SK-N-SH treated with all-trans-retinoic acid at 6 μM for 48 hours (cell line): ENCODE data around the gene MC5R.

Experiments
- ATAC-seq: fragments of 200-7000 bp; cut with Tn5 transposase; 3 replicates; pipeline ENCODE4 v1.9.1; 2020; ENCODE audit warnings: mild to moderate bottlenecking, moderate library complexity
- ARNTL ChIP-seq: fragments of 450-650 bp; formaldehyde crosslinking; IDR thresholded peaks from 2 replicates; pipeline ENCODE4 v1.5.0; 2020; ENCODE audit warnings: low read depth, mild to moderate bottlenecking, moderate library complexity, borderline replicate concordance
- CREB5 ChIP-seq: fragments of 250-450 bp; sonication (Bioruptor Pico); IDR thresholded peaks from 2 replicates; pipeline ENCODE4 v1.5.1; 2020; ENCODE audit warnings: low read depth, mild to moderate bottlenecking, moderate library complexity
- ESRRG ChIP-seq: fragments of 250-450 bp; sonication (Bioruptor Pico); IDR thresholded peaks from 2 replicates; pipeline ENCODE4 v1.6.1; 2021; ENCODE audit warnings: mild to moderate bottlenecking
- GLIS3 ChIP-seq: fragments of 250-450 bp; sonication (Bioruptor Pico); IDR thresholded peaks from 2 replicates; pipeline ENCODE4 v1.5.0; 2020; ENCODE audit warnings: mild to moderate bottlenecking, moderate library complexity
- ISL1 ChIP-seq: fragments of 250-450 bp; sonication (Bioruptor Pico); IDR thresholded peaks from 2 replicates; pipeline ENCODE4 v2.1.2; 2022; ENCODE audit warnings: mild to moderate bottlenecking, moderate library complexity
- PPARA ChIP-seq: fragments of 250-450 bp; sonication (Bioruptor Pico); IDR thresholded peaks from 2 replicates; pipeline ENCODE4 v1.5.0; 2020; ENCODE audit warnings: mild to moderate bottlenecking, borderline replicate concordance
- RARB ChIP-seq: fragments of 250-450 bp; sonication (Bioruptor Pico); IDR thresholded peaks from 2 replicates; pipeline ENCODE4 v1.8.0; 2021; ENCODE audit warnings: mild to moderate bottlenecking, moderate library complexity
- SNAI2 ChIP-seq: fragments of 250-450 bp; sonication (Bioruptor Pico); IDR thresholded peaks from 2 replicates; pipeline ENCODE4 v1.5.0; 2020; ENCODE audit warnings: mild to moderate bottlenecking, moderate library complexity
- TCF4 ChIP-seq: fragments of 250-450 bp; sonication (Bioruptor Pico); IDR thresholded peaks from 2 replicates; pipeline ENCODE4 v1.8.0; 2021; ENCODE audit warnings: mild to moderate bottlenecking, moderate library complexity, borderline replicate concordance
- TSHZ2 ChIP-seq: fragments of 250-450 bp; sonication (Bioruptor Pico); IDR thresholded peaks from 2 replicates; pipeline ENCODE4 v1.5.0; 2020; ENCODE audit warnings: mild to moderate bottlenecking, moderate library complexity
- ZC3H10 ChIP-seq: fragments of 250-450 bp; sonication (Bioruptor Pico); IDR thresholded peaks from 2 replicates; pipeline ENCODE4 v1.5.1; 2021; ENCODE audit warnings: mild to moderate bottlenecking, moderate library complexity
- ZFP30 ChIP-seq: fragments of 450-650 bp; formaldehyde crosslinking; IDR thresholded peaks from 2 replicates; pipeline ENCODE4 v1.5.0; 2022; ENCODE audit warnings: mild to moderate bottlenecking, moderate library complexity
- ZNF70 ChIP-seq: fragments of 450-650 bp; formaldehyde crosslinking; IDR thresholded peaks from 2 replicates; pipeline ENCODE4 v1.5.0; 2020; ENCODE audit warnings: mild to moderate bottlenecking, moderate library complexity
- TF ChIP-seq, protein P1 (sequence below): fragments of 250-450 bp; sonication (Bioruptor Pico); IDR thresholded peaks from 2 replicates; pipeline ENCODE4 v1.8.0; 2021; ENCODE audit warnings: low read depth, mild to moderate bottlenecking, moderate library complexity, borderline replicate concordance

MC5R gene

DNA sequence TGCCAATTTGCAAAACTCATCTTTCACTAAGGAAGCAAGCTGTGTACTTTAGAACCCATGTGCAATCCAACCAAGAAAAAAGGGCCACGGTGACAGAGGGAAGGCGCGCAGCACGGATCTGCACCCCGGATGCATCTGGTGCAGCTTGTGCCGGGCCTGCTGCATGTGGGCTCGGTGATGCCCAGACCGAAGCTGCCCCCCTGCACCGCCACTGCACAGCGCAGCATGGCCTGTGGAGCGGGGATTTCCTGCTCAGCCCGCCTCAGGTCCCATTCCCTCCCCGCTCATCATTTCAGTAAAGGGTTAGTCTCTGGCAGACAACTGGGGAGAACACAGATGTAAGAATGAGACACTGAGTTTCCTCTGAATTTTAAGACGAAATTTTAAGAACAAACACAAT is 48.4 kb downstream of the MC5R start:
- ATAC-seq = no peak
- TF ChIP-seq CREB5 (CRISPR knock-in tag) (no peak), TSHZ2 (CRISPR knock-in tag) (no peak), RARB (CRISPR knock-in tag) (no peak), TCF4 (CRISPR knock-in tag) (no peak), SNAI2 (CRISPR knock-in tag) (no peak), ESRRG (CRISPR knock-in tag) (no peak), ARNTL (CRISPR knock-in tag) (no peak), ZC3H10 (CRISPR knock-in tag) (no peak), ISL1 (CRISPR knock-in tag) (no peak), ZFP30 (CRISPR knock-in tag) (no peak), ZNF70 (CRISPR knock-in tag) (no peak), GLIS3 (CRISPR knock-in tag) (no peak)
- TF ChIP-seq, protein P1, sequence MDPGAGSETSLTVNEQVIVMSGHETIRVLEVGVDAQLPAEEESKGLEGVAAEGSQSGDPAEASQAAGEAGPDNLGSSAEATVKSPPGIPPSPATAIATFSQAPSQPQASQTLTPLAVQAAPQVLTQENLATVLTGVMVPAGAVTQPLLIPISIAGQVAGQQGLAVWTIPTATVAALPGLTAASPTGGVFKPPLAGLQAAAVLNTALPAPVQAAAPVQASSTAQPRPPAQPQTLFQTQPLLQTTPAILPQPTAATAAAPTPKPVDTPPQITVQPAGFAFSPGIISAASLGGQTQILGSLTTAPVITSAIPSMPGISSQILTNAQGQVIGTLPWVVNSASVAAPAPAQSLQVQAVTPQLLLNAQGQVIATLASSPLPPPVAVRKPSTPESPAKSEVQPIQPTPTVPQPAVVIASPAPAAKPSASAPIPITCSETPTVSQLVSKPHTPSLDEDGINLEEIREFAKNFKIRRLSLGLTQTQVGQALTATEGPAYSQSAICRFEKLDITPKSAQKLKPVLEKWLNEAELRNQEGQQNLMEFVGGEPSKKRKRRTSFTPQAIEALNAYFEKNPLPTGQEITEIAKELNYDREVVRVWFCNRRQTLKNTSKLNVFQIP (CRISPR knock-in tag) = no peak

DNA sequence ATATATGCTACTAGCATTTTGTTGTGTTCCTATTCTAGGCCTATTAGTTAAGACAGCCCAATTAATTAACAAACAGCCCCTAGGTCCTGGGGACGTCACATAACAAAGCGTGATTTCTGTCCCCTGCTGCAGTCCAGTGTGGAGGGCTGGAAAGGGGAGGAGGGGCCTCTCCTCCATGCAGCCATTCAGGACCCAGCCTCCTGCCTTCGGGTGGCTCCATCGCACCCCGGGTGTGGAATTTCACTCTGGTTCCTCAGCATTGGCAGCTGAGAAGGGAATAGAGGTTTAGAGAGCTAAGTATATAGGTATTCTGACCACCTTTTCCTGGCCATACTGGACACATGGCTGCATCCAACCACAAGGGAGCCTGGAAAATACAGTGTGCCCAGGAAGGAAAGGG is 49.0 kb downstream of the MC5R start:
- no peak for ATAC-seq
- no peak for TF ChIP-seq PPARA (CRISPR knock-in tag)
- TF ChIP-seq, all 23 proteins: peak for 0

- no peak for ATAC-seq
- TF ChIP-seq TSHZ2 (CRISPR knock-in tag) = no peak
- no peak for TF ChIP-seq CREB5 (CRISPR knock-in tag)
Measured at GRCh38 chr18:13874558-13874957, 50.6 kb downstream of the MC5R start.
